NCI-H2081 treated with DMSO at 0.1 percent for 48 hours (cell line): ENCODE measurements around the gene COA8.

Experiments
- DNase-seq: peaks from one replicate; lab custom pipeline; 2025; lab: John Stamatoyannopoulos, UW

Gene COA8

GRCh38 chr14:103623883-103624482 is 61.2 kb downstream of the COA8 start:
- no peak for DNase-seq

DNA sequence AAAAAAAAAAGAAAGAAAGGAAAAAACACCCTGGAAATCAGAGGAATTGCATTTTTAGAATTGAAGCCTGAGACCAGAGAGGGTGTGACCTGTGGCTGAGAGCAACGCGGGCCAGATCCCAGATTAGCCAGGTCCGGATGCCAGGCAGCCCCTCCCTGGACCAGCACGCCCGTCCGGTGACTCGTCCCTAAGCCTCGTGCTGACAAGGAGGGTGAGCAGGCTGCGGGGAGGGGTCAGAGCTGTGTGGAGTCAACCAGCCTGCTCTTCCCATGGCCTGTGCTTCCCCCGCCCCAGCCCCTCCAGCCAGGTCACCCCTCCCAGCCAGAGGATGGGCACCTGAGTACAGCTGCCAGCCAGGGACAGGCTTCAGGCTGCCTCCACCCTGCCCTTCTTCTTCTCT is 62.1 kb downstream of the COA8 start:
- no peak for DNase-seq

DNA sequence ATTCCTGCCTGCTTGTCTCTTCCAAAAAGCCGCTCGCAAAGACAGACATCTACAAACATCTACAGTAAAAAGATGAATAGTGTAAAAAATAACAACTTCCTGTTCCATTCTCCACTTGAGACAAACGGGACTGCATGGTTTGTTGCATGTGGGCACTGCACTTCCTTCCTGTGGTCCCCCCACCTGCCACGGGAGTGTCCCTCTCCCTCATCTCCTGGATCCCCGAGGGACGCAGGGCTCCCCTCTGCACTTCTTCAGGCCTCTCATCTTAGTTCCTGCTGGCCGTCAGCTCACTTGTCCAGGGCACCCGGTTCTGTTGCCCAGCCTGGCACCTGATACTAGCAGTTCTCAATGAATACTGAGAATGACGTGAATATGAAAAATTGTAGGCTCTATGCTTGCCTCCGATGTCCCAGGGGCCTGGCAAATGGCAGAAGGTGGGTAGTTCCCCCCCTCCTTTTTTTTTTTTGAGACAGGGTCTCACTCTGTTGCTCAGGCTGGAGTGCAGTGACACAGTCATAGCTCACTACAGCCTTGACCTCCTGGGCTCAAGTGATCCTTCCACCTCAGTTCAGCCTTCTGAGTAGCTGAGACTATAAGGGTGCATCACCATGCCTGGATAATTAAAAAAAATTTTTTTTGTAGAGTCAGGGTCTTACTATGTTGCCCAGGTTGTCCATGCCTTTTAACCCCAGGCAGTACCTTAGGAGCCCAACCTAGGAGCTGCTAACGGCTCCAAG is 62.8 kb downstream of the COA8 start:
- no peak for DNase-seq

DNA sequence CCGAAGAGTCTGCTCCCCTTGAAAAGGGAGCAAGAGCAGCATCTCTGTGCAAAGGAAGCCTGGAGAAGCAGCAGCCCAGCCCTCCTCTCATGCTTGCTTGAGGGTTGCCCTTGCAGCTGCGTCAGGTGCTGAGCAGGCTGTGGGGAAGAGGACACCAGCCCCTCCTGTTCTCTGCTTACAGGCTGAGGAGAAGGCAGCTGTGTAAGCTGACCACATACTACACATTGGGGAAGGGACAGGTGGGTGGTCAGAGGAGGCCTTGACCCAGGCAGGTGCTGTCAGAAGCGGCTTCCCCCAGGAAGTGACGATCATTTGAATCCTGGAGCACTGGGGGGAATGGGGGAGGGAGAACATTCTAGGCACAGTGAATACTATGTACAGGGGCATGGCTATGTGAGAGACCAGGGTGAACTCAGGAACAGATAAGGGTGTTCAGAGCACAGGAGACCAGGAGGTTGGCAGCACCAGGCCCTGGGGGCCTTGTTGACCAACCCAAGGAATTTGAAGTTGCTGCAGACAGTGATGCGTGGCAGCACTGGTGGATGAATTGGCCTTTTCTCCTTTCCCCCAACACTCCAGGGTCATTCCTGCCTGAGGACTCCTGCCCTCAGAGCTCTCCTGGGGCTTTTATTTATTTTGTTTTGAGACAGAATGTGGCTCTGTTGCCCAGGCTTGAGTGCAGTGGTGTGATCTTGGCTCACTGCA is 63.5 kb downstream of the COA8 start:
- DNase-seq = no peak

DNA sequence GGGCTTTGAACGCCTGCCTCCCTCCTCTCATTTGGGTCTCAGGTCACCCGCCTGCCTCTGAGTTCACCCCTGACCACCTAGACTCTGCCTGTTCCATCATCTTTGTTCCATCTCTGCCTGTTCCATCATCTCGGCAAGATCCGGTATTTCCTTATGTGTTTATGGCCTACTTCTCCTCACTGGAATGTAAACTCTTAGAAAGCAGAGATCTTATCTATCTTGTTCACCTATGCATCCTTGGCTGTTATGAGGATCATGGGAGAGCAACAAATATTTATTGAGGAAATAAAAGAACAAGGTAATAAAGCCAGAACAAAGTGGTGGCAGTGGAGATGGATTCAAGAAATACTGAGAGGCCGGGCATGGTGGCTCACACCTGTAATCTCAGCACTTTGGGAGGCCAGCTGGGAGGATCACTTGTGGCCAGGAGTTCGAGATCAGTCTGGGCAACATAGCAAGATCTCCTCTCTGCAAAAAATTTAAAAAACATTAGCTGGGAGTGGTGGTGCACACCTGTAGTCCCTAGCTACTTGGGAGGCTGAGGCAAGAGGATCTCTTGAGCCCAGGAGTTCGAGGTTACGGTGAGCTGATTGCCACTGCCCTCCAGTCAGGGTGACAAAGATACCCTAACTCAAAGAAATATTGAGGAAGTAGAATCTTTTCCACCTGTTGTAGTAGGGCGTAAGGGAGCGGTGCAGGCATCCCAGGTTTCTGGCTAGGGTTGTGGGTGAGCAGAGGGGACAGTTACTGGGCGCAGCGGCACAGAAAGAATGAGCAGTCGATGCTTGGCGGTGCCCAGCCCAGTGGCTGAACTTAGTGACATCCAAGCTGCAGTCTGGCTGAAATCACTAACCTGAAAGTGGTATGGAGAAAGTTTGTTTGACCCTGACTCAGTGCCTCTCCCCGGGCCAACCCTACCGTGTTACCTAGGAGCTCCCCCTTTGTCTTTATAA is 64.6 kb downstream of the COA8 start:
- no peak for DNase-seq

DNA sequence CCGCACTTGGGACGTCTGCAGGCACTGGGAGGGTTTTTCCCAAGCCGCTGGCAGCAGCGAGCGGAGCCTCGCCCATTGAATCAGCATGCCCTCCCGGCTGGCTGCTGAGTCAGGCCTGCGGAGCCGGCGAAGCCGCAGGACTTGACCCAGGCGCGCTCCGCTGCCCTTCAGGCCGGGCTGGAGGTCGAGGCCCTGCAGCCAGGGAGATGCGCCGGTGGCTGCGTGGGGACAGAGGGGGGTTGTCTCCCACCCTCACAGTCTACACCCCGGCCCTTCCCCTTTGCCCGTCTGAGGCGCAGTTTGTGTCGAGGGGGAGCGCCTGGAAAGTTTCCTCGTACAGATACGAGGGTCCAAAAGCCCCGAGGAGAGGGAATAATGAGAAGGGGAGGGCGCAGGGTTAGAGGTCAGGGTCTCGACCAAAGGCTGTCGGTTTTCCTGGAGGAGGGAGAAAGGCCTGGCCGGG is 65.5 kb downstream of the COA8 start:
- no peak for DNase-seq

DNA sequence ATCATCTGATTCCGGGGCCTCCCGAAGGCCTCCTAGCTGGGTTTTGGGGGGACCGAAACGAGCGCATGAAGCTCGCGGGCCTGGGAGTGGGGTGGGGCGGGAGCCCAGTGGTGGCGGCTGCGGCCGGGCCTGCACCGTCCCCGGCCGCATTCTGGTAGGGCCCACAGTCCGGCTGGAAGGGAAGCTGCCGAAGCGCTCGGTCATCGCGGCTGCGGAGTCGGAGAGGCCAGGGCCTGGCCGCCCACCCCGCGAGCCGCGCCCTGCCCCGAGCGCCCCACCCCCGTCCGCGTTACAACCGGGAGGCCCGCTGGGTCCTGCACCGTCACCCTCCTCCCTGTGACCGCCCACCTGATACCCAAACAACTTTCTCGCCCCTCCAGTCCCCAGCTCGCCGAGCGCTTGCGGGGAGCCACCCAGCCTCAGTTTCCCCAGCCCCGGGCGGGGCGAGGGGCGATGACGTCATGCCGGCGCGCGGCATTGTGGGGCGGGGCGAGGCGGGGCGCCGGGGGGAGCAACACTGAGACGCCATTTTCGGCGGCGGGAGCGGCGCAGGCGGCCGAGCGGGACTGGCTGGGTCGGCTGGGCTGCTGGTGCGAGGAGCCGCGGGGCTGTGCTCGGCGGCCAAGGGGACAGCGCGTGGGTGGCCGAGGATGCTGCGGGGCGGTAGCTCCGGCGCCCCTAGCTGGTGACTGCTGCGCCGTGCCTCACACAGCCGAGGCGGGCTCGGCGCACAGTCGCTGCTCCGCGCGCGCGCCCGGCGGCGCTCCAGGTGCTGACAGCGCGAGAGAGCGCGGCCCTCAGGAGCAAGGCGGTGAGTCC is 66.1 kb downstream of the COA8 start, which contains the start of gene KLC1:
Gene KLC1, plus strand, starts transcription at position 528 of the 819 bp plus-strand sequence. CDS start 25,354 bp downstream, outside the sequence.
- no peak for DNase-seq

- no peak for DNase-seq
These were observed 66.9 kb downstream of the COA8 start for GRCh38 chr14:103629503-103630121.

GRCh38 chr14:103630364-103631108 is 67.8 kb downstream of the COA8 start:
- DNase-seq = no peak

- no peak for DNase-seq
These were observed 70.6 kb downstream of the COA8 start for GRCh38 chr14:103633391-103633790.

GRCh38 chr14:103634156-103634555 is 71.4 kb downstream of the COA8 start:
- DNase-seq = no peak

DNA sequence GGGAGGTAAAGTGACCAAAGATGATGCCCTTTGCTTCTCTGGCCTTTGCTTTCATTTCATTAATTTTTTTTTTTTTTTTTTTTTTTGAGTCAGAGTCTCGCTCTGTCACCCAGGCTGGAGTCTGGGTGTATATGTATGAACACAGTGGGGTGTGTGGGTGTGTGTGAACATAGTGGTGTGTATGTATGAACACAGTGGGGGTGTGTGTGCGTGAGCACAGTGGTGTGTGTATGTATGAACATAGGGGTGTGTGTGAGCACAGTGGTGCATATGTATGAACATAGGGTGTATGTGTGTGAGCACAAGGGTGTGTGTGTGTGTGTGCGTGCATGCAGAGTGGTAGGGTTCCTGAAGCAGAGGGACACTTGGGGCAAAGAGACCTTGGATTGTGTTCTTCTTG is 75.8 kb downstream of the COA8 start:
- DNase-seq = no peak
